ENCODE measurements around the gene FAM168A. TPM values are rescaled to one million over a fixed set of nuclear protein-coding genes. Genes with fewer than 3 reads are reported as not detected.

The FAM168A gene
- total and polyA plus RNA-seq, 9 of the 15 experiments (the other 6 are each of a cell fraction or from before 2014, with no cell fraction given), result 0.44 to 7.2 (median 2.9) TPM

- TF ChIP-seq RAD21 (CRISPR knock-in tag; conservative IDR thresholded peaks at IDR 0.05 in 1 of 2, IDR thresholded peaks at IDR 0.05 in 1 of 2) (no peak), TSC22D4 (tag; IDR thresholded peaks at IDR 0.05) (no peak), TCF7L2 (IDR thresholded peaks at IDR 0.05; ENCODE audit: low read depth, low read length) (no peak), CUX1 (CRISPR knock-in tag; IDR thresholded peaks at IDR 0.05) (no peak), FOXJ2 (tag; IDR thresholded peaks at IDR 0.05) (no peak), BRF1 (IDR thresholded peaks at IDR 0.05; ENCODE audit: borderline replicate concordance, extremely low read depth, insufficient read length) (no peak)
Observed at GRCh38 chr11:73551677-73552076, 46.2 kb downstream of the FAM168A start (continued).
